Measurements from ENCODE around the gene TRANK1. TPM values are rescaled to one million over a fixed set of nuclear protein-coding genes. Genes with fewer than 3 reads are reported as not detected.

Gene TRANK1
- total and polyA plus RNA-seq, 4 donors: 2.9 to 40.0 (median 10.2) TPM

DNA sequence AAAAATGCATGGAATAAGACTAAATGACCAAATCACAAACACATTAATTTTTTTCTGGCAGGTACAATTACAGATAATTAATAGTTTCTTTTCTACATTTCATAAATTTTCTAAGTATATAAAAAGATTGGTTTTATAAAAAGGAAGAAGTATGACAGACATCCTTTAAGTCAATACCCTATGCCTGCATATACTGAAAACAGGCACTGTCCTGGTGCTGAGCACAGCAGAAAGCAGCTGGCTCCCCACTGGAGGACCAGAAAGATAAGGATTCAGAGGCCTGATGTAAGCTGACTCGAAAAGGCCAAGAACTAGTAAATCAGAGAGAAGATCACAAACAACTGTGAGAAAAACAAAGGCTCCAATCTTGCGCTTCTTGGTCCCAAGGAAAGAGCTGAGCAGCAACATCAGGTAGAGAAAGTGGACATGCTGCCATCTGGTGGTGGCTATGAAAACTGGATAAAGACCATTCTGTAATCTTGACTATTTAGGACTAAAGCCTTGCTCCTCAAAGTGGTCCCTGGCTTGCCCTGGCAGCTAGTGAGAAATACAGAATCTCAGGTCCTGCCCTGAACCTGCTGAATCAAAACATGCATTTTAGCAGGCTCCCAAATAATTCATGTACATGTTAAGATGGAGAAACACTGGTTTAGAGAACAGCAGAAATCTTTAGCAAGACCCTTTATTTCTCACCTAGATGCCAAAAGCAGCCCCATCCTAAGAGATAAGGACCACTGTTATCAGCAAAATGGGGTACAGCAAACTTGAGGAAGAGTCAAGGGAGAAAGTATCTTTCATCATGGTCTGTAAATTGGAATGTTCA is 76.0 kb downstream of the TRANK1 start:
- H3K36me3 ChIP-seq (ENCODE audit: control insufficient read depth in 4 of 4, insufficient read depth in 3 of 4, low read depth in 1 of 4, low read length in 3 of 4): peaks cover 2 to 25% (median 11%) of the 10 kb centered on the region in 4 donors
- WGBS: 36% methylated on average over 2 of the region's 2 CpGs
- TF ChIP-seq, protein P1, sequence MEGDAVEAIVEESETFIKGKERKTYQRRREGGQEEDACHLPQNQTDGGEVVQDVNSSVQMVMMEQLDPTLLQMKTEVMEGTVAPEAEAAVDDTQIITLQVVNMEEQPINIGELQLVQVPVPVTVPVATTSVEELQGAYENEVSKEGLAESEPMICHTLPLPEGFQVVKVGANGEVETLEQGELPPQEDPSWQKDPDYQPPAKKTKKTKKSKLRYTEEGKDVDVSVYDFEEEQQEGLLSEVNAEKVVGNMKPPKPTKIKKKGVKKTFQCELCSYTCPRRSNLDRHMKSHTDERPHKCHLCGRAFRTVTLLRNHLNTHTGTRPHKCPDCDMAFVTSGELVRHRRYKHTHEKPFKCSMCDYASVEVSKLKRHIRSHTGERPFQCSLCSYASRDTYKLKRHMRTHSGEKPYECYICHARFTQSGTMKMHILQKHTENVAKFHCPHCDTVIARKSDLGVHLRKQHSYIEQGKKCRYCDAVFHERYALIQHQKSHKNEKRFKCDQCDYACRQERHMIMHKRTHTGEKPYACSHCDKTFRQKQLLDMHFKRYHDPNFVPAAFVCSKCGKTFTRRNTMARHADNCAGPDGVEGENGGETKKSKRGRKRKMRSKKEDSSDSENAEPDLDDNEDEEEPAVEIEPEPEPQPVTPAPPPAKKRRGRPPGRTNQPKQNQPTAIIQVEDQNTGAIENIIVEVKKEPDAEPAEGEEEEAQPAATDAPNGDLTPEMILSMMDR (IDR thresholded peaks at IDR 0.05; ENCODE audit: low read depth, low read length, missing input control): peak; percentile 69
- TF ChIP-seq HNF4A (conservative IDR thresholded peaks at IDR 0.05) (no peak), JUND (IDR thresholded peaks at IDR 0.05) (no peak), FOXA2 (IDR thresholded peaks at IDR 0.05) (no peak), NR2F2 (IDR thresholded peaks at IDR 0.05) (no peak), HNF4G (IDR thresholded peaks at IDR 0.05) (no peak), RAD21 (IDR thresholded peaks at IDR 0.05) (peak; percentile 76 to 86)
- TF ChIP-seq, protein P2, sequence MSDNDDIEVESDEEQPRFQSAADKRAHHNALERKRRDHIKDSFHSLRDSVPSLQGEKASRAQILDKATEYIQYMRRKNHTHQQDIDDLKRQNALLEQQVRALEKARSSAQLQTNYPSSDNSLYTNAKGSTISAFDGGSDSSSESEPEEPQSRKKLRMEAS (IDR thresholded peaks at IDR 0.05): no peak
- TF ChIP-seq, protein P3, sequence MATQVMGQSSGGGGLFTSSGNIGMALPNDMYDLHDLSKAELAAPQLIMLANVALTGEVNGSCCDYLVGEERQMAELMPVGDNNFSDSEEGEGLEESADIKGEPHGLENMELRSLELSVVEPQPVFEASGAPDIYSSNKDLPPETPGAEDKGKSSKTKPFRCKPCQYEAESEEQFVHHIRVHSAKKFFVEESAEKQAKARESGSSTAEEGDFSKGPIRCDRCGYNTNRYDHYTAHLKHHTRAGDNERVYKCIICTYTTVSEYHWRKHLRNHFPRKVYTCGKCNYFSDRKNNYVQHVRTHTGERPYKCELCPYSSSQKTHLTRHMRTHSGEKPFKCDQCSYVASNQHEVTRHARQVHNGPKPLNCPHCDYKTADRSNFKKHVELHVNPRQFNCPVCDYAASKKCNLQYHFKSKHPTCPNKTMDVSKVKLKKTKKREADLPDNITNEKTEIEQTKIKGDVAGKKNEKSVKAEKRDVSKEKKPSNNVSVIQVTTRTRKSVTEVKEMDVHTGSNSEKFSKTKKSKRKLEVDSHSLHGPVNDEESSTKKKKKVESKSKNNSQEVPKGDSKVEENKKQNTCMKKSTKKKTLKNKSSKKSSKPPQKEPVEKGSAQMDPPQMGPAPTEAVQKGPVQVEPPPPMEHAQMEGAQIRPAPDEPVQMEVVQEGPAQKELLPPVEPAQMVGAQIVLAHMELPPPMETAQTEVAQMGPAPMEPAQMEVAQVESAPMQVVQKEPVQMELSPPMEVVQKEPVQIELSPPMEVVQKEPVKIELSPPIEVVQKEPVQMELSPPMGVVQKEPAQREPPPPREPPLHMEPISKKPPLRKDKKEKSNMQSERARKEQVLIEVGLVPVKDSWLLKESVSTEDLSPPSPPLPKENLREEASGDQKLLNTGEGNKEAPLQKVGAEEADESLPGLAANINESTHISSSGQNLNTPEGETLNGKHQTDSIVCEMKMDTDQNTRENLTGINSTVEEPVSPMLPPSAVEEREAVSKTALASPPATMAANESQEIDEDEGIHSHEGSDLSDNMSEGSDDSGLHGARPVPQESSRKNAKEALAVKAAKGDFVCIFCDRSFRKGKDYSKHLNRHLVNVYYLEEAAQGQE (IDR thresholded peaks at IDR 0.05): no peak
- TF ChIP-seq, protein P4, sequence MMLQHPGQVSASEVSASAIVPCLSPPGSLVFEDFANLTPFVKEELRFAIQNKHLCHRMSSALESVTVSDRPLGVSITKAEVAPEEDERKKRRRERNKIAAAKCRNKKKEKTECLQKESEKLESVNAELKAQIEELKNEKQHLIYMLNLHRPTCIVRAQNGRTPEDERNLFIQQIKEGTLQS (IDR thresholded peaks at IDR 0.05): no peak
- H3K27ac ChIP-seq (ENCODE audit: low read depth in 1 of 2, low read length in 2 of 2): no peak overlapping the region
- H3K27me3 ChIP-seq (ENCODE audit: control insufficient read depth in 4 of 4, insufficient read depth in 4 of 4, low read length in 3 of 4): no peaks in the 10 kb centered on the region
- DNase-seq (ENCODE audit: low spot score): peak; percentile 56
- no peaks in the 10 kb centered on the region for H3K9me3 ChIP-seq (ENCODE audit: control insufficient read depth in 4 of 4, low read length in 3 of 4)
- no peak overlapping the region for H3K4me3 ChIP-seq (ENCODE audit: low read depth in 1 of 3, low read length in 3 of 3)
- no peaks in the 10 kb centered on the region for H3K4me1 ChIP-seq (ENCODE audit: control insufficient read depth in 4 of 4, insufficient read depth in 4 of 4, low read length in 3 of 4)
- no peak overlapping the region for H3K9ac ChIP-seq (ENCODE audit: low read depth in 1 of 2, low read length in 2 of 2)

DNA sequence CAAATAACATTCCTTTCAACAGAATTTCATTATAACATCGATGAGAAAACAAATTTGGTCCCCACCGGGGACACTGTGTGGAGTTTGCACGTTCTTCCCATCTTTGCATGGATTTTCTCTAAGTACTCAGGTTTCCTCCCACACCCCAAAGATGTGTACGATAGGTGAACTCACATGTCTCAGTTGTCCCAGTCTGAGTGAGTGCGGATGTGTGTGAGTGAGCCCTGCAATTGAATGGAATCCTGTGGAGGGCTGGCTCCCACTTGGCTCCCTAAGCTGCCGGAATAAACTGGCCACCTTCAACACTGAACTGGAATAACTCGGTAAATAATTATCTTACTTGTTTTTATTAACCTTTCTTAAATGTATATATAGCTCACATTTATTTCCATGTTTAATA is 77.0 kb downstream of the TRANK1 start:
- Histone ChIP-seq H3K27me3 (ENCODE audit: control insufficient read depth in 4 of 4, insufficient read depth in 4 of 4, low read length in 3 of 4) (no peaks in the 10 kb centered on the region), H3K27ac (ENCODE audit: low read depth in 1 of 2, low read length in 2 of 2) (no peak overlapping the region), H3K9me3 (ENCODE audit: control insufficient read depth in 4 of 4, low read length in 3 of 4) (no peaks in the 10 kb centered on the region), H3K4me1 (ENCODE audit: control insufficient read depth in 4 of 4, insufficient read depth in 4 of 4, low read length in 3 of 4) (no peaks in the 10 kb centered on the region), H3K9ac (ENCODE audit: low read depth in 1 of 2, low read length in 2 of 2) (no peak overlapping the region), H3K4me3 (ENCODE audit: low read depth in 1 of 3, low read length in 3 of 3) (no peak overlapping the region), H3K36me3 (ENCODE audit: control insufficient read depth in 4 of 4, insufficient read depth in 3 of 4, low read depth in 1 of 4, low read length in 3 of 4) (peaks cover 2 to 27% (median 14%) of the 10 kb centered on the region in 4 donors)
- TF ChIP-seq RXRA (IDR thresholded peaks at IDR 0.05): no peak
- TF ChIP-seq SP1 (IDR thresholded peaks at IDR 0.05): no peak
- TF ChIP-seq FOXA2 (IDR thresholded peaks at IDR 0.05): no peak
- TF ChIP-seq YY1 (IDR thresholded peaks at IDR 0.05): no peak
- no peak for TF ChIP-seq RAD21 (IDR thresholded peaks at IDR 0.05)
- TF ChIP-seq HNF4A (conservative IDR thresholded peaks at IDR 0.05): no peak
- TF ChIP-seq FOXA1 (IDR thresholded peaks at IDR 0.05): no peak
- TF ChIP-seq NR2F2 (IDR thresholded peaks at IDR 0.05): no peak
- TF ChIP-seq, protein P5, sequence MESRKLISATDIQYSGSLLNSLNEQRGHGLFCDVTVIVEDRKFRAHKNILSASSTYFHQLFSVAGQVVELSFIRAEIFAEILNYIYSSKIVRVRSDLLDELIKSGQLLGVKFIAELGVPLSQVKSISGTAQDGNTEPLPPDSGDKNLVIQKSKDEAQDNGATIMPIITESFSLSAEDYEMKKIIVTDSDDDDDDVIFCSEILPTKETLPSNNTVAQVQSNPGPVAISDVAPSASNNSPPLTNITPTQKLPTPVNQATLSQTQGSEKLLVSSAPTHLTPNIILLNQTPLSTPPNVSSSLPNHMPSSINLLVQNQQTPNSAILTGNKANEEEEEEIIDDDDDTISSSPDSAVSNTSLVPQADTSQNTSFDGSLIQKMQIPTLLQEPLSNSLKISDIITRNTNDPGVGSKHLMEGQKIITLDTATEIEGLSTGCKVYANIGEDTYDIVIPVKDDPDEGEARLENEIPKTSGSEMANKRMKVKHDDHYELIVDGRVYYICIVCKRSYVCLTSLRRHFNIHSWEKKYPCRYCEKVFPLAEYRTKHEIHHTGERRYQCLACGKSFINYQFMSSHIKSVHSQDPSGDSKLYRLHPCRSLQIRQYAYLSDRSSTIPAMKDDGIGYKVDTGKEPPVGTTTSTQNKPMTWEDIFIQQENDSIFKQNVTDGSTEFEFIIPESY (IDR thresholded peaks at IDR 0.05): no peak
- DNase-seq (ENCODE audit: low spot score): no peak
- WGBS: 90% methylated on average over 7 of the region's 7 CpGs
